Mesendoderm (in vitro differentiated cells): ENCODE results near the gene VWC2L.

Experiments used
- DNase-seq: peaks from one replicate; pipeline ENCODE4 v3.0.0; 2013
- H2AK5ac ChIP-seq: 2 replicates; pipeline ENCODE4 v1.6.1; 2013; ENCODE audit warnings: low read length, inconsistent platforms
- H2BK120ac ChIP-seq: 2 replicates; pipeline ENCODE4 v1.6.1; 2013; ENCODE audit warnings: low read depth, mild to moderate bottlenecking, low read length, moderate library complexity, mixed read lengths
- H2BK15ac ChIP-seq: replicated peaks from 2 replicates; pipeline ENCODE4 v1.6.1; 2013; ENCODE audit warnings: low read depth, mild to moderate bottlenecking, moderate library complexity
- H2BK5ac ChIP-seq: 2 replicates; pipeline ENCODE4 v1.6.1; 2013; ENCODE audit warnings: low read length, inconsistent platforms
- H3K18ac ChIP-seq: 2 replicates; pipeline ENCODE4 v1.6.1; 2013; ENCODE audit warnings: mild to moderate bottlenecking, low read length, mixed read lengths
- H3K23ac ChIP-seq: one replicate; pipeline ENCODE4 v1.6.1; 2013; ENCODE audit warnings: low read length
- H3K27ac ChIP-seq: 2 replicates; pipeline ENCODE4 v1.5.1; 2013; ENCODE audit warnings: low read depth, mild to moderate bottlenecking, inconsistent platforms, low read length, moderate library complexity
- H3K27me3 ChIP-seq: 2 replicates; pipeline ENCODE4 v1.6.1; 2013; ENCODE audit warnings: low read length, control low read depth, mild to moderate bottlenecking, inconsistent platforms; ENCODE audit not compliant: insufficient read depth, poor library complexity
- H3K36me3 ChIP-seq: 2 replicates; pipeline ENCODE4 v1.6.1; 2013; ENCODE audit warnings: low read length, inconsistent platforms; ENCODE audit not compliant: control insufficient read depth, insufficient read depth
- H3K4ac ChIP-seq: one replicate; pipeline ENCODE4 v1.6.1; 2013; ENCODE audit warnings: low read depth, mild to moderate bottlenecking, low read length, moderate library complexity
- H3K4me1 ChIP-seq: 2 replicates; pipeline ENCODE4 v1.6.1; 2013; ENCODE audit warnings: low read depth, low read length, inconsistent platforms; ENCODE audit not compliant: control insufficient read depth
- H3K4me2 ChIP-seq: 2 replicates; pipeline ENCODE4 v1.6.1; 2013; ENCODE audit warnings: low read length
- H3K4me3 ChIP-seq: 2 replicates; pipeline ENCODE4 v1.5.1; 2013; ENCODE audit warnings: mild to moderate bottlenecking, low read length
- H3K56ac ChIP-seq: one replicate; pipeline ENCODE4 v1.6.1; 2013; ENCODE audit warnings: low read length
- H3K79me1 ChIP-seq: 2 replicates; pipeline ENCODE4 v1.6.1; 2013; ENCODE audit warnings: low read length, inconsistent platforms
- H3K79me2 ChIP-seq: 2 replicates; pipeline ENCODE4 v1.6.1; 2013; ENCODE audit warnings: mild to moderate bottlenecking, low read length; ENCODE audit not compliant: control insufficient read depth, insufficient read depth
- H3K9ac ChIP-seq: 2 replicates; pipeline ENCODE4 v1.6.1; 2013; ENCODE audit warnings: low read length, inconsistent platforms
- H4K5ac ChIP-seq: one replicate; pipeline ENCODE4 v1.6.1; 2013; ENCODE audit warnings: low read length
- H4K8ac ChIP-seq: one replicate; pipeline ENCODE4 v1.6.1; 2013; ENCODE audit warnings: low read depth, mild to moderate bottlenecking, control low read depth, low read length, moderate library complexity
- WGBS: extraction: QIAGEN DNeasy Blood & Tissue Kit; methylation state at CpG from one replicate; pipeline ENCODE4 v1.1.7; 2013; ENCODE audit warnings: low lambda C conversion rate, missing lambda C conversion rate; ENCODE audit not compliant: insufficient coverage; ENCODE audit errors: extremely low coverage; 5-methylcytosine and 5-hydroxymethylcytosine counted together

VWC2L gene

DNA sequence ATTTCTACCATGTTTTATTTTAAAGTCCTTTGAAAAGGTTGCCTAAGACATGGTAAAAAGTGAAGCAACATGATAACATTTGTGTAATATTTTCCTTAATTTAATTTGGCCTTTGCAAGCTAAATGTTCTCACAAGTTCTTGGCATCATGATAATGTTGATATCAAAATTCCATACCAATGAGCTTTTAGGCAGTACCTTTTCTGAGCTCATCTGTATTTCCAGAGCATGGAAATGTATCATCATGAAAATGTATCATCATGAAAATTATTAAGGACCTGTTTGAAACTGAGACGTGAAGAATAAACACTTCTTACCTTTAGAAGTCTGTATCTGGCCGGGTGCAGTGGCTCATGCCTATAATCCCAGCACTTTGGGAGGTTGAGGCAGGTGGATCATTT lies 73.8 kb downstream of the VWC2L start:
- Histone ChIP-seq H3K4ac (no peak overlapping the region), H3K79me1 (no peaks in the 10 kb centered on the region), H4K8ac (no peak overlapping the region), H2BK5ac (no peak overlapping the region), H2AK5ac (no peak overlapping the region), H3K79me2 (no peaks in the 10 kb centered on the region), H2BK120ac (no peak overlapping the region), H3K56ac (no peak overlapping the region), H3K27ac (no peak overlapping the region), H3K36me3 (no peaks in the 10 kb centered on the region), H3K18ac (no peak overlapping the region), H3K4me3 (no peak overlapping the region), H3K27me3 (no peaks in the 10 kb centered on the region), H3K9ac (no peak overlapping the region), H3K4me2 (no peak overlapping the region), H4K5ac (no peak overlapping the region), H3K23ac (no peak overlapping the region), H3K4me1 (no peaks in the 10 kb centered on the region), H2BK15ac (no peak overlapping the region)
- DNase-seq: no peak
- no CpG with 5 or more reads among the region's 2 CpGs for WGBS

DNA sequence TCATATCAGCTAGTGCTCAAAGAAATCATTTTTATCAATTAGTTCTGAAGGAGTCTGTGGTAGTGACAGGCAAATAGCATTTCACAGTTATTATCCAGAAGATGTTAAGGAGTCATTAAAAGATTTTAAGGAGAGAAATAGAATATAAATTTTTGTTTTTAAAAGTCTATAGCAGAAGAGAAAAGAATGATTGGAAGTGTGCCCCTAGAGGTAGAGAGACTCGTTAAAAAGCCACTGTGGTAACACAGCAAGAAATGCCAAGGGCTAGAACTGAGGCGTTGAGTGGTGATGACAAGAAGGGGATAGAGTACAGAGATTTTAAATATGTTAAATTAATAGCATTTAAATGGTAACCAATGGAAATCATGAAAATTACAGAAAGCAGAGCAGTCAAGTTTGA lies 78.3 kb downstream of the VWC2L start:
- Histone ChIP-seq H3K56ac (no peak overlapping the region), H4K8ac (no peak overlapping the region), H2BK15ac (no peak overlapping the region), H3K9ac (no peak overlapping the region), H2BK5ac (no peak overlapping the region), H3K4me3 (no peak overlapping the region), H3K4me1 (no peaks in the 10 kb centered on the region), H2BK120ac (no peak overlapping the region), H3K79me2 (no peaks in the 10 kb centered on the region), H3K18ac (no peak overlapping the region), H3K27ac (no peak overlapping the region), H2AK5ac (no peak overlapping the region), H3K27me3 (no peaks in the 10 kb centered on the region), H3K36me3 (no peaks in the 10 kb centered on the region), H3K79me1 (no peaks in the 10 kb centered on the region), H3K23ac (no peak overlapping the region), H3K4ac (no peak overlapping the region), H4K5ac (no peak overlapping the region), H3K4me2 (no peak overlapping the region)
- DNase-seq: no peak
- no CpG with 5 or more reads among the region's 2 CpGs for WGBS

DNA sequence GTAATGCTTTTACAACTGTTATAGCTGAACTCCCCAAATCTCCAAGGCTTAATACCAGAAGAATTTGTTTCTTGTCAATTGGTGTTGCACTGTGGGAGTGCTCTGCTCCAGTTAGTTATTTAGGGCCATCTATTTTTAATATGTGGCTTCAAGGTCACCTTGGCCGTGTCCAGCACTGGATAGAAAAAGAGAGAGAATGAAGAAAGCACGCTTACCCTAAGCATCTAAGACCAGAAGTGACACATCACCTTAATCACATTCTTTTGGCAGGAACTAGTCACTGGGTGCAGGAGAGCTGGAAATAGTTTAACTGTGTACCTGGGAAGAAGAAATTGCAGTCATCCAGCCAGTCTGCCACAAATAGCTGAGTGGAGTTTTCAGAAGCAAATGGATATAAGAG lies 78.8 kb downstream of the VWC2L start:
- no CpG with 5 or more reads among the region's 2 CpGs for WGBS

DNA sequence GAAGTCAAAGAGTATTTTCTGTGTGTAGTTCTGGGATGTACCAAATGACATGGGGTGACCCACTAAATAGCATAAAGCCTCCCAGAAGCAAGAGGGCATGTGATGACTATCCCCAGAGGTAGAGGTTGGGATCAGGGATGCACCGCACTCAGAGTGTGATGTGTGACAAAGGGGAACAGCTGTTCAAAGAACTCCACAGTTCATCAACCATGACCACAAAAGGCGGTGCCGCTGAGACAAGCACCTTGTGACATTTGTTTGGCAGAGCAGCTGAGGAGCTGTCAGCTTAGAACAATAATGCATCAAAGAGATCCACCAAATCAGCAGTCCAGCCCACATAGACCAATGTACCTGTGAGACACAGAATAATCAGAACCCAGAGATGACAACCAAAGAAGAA lies 81.3 kb downstream of the VWC2L start:
- Histone ChIP-seq H2BK15ac (no peak overlapping the region), H4K5ac (no peak overlapping the region), H2AK5ac (no peak overlapping the region), H3K27ac (no peak overlapping the region), H3K79me2 (no peaks in the 10 kb centered on the region), H4K8ac (no peak overlapping the region), H3K4me1 (no peaks in the 10 kb centered on the region), H3K79me1 (no peaks in the 10 kb centered on the region), H2BK5ac (no peak overlapping the region), H3K4me3 (no peak overlapping the region), H3K36me3 (no peaks in the 10 kb centered on the region), H3K4ac (no peak overlapping the region), H3K18ac (no peak overlapping the region), H3K23ac (no peak overlapping the region), H3K9ac (no peak overlapping the region), H2BK120ac (no peak overlapping the region), H3K56ac (no peak overlapping the region), H3K4me2 (no peak overlapping the region), H3K27me3 (no peaks in the 10 kb centered on the region)
- no CpG with 5 or more reads among the region's 3 CpGs for WGBS
- no peak for DNase-seq

More for the DNA sequence above, 78.8 kb downstream of the VWC2L start:
- Histone ChIP-seq H3K4ac (no peak overlapping the region), H2AK5ac (no peak overlapping the region), H3K9ac (no peak overlapping the region), H3K18ac (no peak overlapping the region), H3K4me3 (no peak overlapping the region), H2BK5ac (no peak overlapping the region), H3K36me3 (no peaks in the 10 kb centered on the region), H3K79me1 (no peaks in the 10 kb centered on the region), H4K5ac (no peak overlapping the region), H3K4me2 (no peak overlapping the region), H3K56ac (no peak overlapping the region), H2BK15ac (no peak overlapping the region), H4K8ac (no peak overlapping the region), H3K27me3 (no peaks in the 10 kb centered on the region), H3K27ac (no peak overlapping the region), H3K79me2 (no peaks in the 10 kb centered on the region), H3K4me1 (no peaks in the 10 kb centered on the region), H3K23ac (no peak overlapping the region), H2BK120ac (no peak overlapping the region)
- no peak for DNase-seq

DNA sequence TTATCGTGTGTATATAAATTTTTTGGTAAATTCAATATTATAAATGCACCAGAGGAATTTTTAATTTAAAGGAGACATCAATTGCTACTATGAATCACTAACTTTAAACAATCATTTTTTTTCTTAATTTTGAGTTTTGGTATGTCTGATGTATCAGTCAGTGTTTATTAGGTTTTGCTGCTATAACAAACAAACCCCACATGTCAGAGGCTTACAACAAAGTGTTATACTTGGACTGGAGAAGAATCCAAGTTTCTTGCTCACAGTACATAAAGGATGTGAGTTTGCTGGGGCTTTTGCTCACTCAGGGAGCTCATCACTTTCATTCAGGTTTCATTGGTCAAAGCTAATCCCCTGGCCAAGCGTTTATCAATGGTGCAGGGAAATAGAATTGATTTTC lies 81.8 kb downstream of the VWC2L start:
- H2BK120ac ChIP-seq: no peak overlapping the region
- no peaks in the 10 kb centered on the region for H3K27me3 ChIP-seq
- 100% methylated on average over 1 of the region's 2 CpGs for WGBS
- no peak overlapping the region for H3K23ac ChIP-seq
- H3K4me3 ChIP-seq: no peak overlapping the region
- no peak overlapping the region for H3K27ac ChIP-seq
- H4K5ac ChIP-seq: no peak overlapping the region
- H3K4me2 ChIP-seq: no peak overlapping the region
- H3K79me1 ChIP-seq: no peaks in the 10 kb centered on the region
- no peak overlapping the region for H2AK5ac ChIP-seq
- no peak for DNase-seq
- no peak overlapping the region for H3K4ac ChIP-seq
- no peaks in the 10 kb centered on the region for H3K36me3 ChIP-seq
- H2BK5ac ChIP-seq: no peak overlapping the region
- no peak overlapping the region for H4K8ac ChIP-seq
- no peak overlapping the region for H3K18ac ChIP-seq
- H3K79me2 ChIP-seq: no peaks in the 10 kb centered on the region
- no peak overlapping the region for H3K9ac ChIP-seq
- no peaks in the 10 kb centered on the region for H3K4me1 ChIP-seq
- no peak overlapping the region for H3K56ac ChIP-seq
- no peak overlapping the region for H2BK15ac ChIP-seq

DNA sequence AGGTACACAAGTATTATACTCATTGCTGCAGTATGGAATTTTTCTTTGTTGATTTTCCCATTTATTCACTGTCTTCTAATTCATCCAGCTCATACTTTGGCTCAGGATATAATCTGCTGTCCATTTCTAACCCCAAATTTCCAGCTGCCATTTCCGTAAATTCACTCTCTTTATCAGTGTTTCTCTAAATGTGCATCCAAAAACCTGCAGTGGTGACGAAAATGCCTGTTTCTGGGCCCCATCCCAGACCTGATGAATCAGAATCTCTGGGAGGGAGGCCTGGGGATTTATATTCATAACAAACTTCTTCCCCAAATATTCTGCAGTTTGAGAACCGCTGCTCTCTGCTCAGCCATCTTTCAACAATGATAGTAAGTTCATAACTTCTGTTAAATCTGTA lies 86.6 kb downstream of the VWC2L start:
- H3K79me1 ChIP-seq: no peaks in the 10 kb centered on the region
- no peak overlapping the region for H4K8ac ChIP-seq
- no peak overlapping the region for H3K4ac ChIP-seq
- H3K36me3 ChIP-seq: no peaks in the 10 kb centered on the region
- H4K5ac ChIP-seq: no peak overlapping the region
- H3K4me1 ChIP-seq: no peaks in the 10 kb centered on the region
- H3K23ac ChIP-seq: no peak overlapping the region
- no peak overlapping the region for H3K9ac ChIP-seq
- H2BK5ac ChIP-seq: no peak overlapping the region
- no peak overlapping the region for H2BK120ac ChIP-seq
- no peak overlapping the region for H3K56ac ChIP-seq
- H3K27me3 ChIP-seq: no peaks in the 10 kb centered on the region
- H2BK15ac ChIP-seq: no peak overlapping the region
- H3K27ac ChIP-seq: no peak overlapping the region
- no peak overlapping the region for H3K4me2 ChIP-seq
- no peak overlapping the region for H3K4me3 ChIP-seq
- H3K18ac ChIP-seq: no peak overlapping the region
- no peaks in the 10 kb centered on the region for H3K79me2 ChIP-seq
- WGBS: no CpG with 5 or more reads among the region's 3 CpGs
- H2AK5ac ChIP-seq: no peak overlapping the region
- DNase-seq: no peak
